Measurements from ENCODE around the gene SLC5A11. TPM values are rescaled to one million over a fixed set of nuclear protein-coding genes. Genes with fewer than 3 reads are reported as not detected.

SLC5A11 gene
- total and polyA plus RNA-seq, 4 donors = 0.15 to 4.1 (median 0.92) TPM

GRCh38 chr16:24852281-24852721, 6.5 kb downstream of the SLC5A11 start:
- no peak overlapping the region for H3K9ac ChIP-seq (ENCODE audit: low read depth in 1 of 2, low read length in 2 of 2)
- H3K27ac ChIP-seq (ENCODE audit: low read depth in 1 of 2, low read length in 2 of 2) = no peak overlapping the region
- WGBS = 86% methylated on average over 8 of the region's 8 CpGs
- H3K27me3 ChIP-seq (ENCODE audit: control insufficient read depth in 4 of 4, insufficient read depth in 4 of 4, low read length in 3 of 4) = no peaks in the 10 kb centered on the region
- H3K9me3 ChIP-seq (ENCODE audit: control insufficient read depth in 4 of 4, low read length in 3 of 4) = no peaks in the 10 kb centered on the region
- TF ChIP-seq NR2F2 (IDR thresholded peaks at IDR 0.05) (no peak), REST (IDR thresholded peaks at IDR 0.05) (no peak), HNF4A (conservative IDR thresholded peaks at IDR 0.05) (no peak), TAF1 (conservative IDR thresholded peaks at IDR 0.05) (no peak), FOXA2 (IDR thresholded peaks at IDR 0.05) (no peak), FOXA1 (IDR thresholded peaks at IDR 0.05) (no peak), SP1 (IDR thresholded peaks at IDR 0.05) (no peak), RXRA (IDR thresholded peaks at IDR 0.05) (no peak), JUND (IDR thresholded peaks at IDR 0.05) (no peak), GABPA (IDR thresholded peaks at IDR 0.05 in 1 of 2, conservative IDR thresholded peaks at IDR 0.05 in 1 of 2) (no peak), EGR1 (IDR thresholded peaks at IDR 0.05; ENCODE audit: low read depth in 2 of 2) (no peak), MAX (IDR thresholded peaks at IDR 0.05) (no peak), ZBTB33 (IDR thresholded peaks at IDR 0.05) (no peak), ATF3 (IDR thresholded peaks at IDR 0.05) (no peak), CTCF (IDR thresholded peaks at IDR 0.05; ENCODE audit: low read depth, low read length, missing input control) (no peak)
- no peaks in the 10 kb centered on the region for H3K4me1 ChIP-seq (ENCODE audit: control insufficient read depth in 4 of 4, insufficient read depth in 4 of 4, low read length in 3 of 4)
- H3K4me3 ChIP-seq (ENCODE audit: low read depth in 1 of 3, low read length in 3 of 3) = no peak overlapping the region
- no peaks in the 10 kb centered on the region for H3K36me3 ChIP-seq (ENCODE audit: control insufficient read depth in 4 of 4, insufficient read depth in 3 of 4, low read depth in 1 of 4, low read length in 3 of 4)
- no peak for DNase-seq (ENCODE audit: low spot score)

- Histone ChIP-seq H3K27me3 (ENCODE audit: control insufficient read depth in 4 of 4, insufficient read depth in 4 of 4, low read length in 3 of 4) (no peaks in the 10 kb centered on the region), H3K36me3 (ENCODE audit: control insufficient read depth in 4 of 4, insufficient read depth in 3 of 4, low read depth in 1 of 4, low read length in 3 of 4) (no peaks in the 10 kb centered on the region), H3K27ac (ENCODE audit: low read depth in 1 of 2, low read length in 2 of 2) (no peak overlapping the region), H3K4me1 (ENCODE audit: control insufficient read depth in 4 of 4, insufficient read depth in 4 of 4, low read length in 3 of 4) (no peaks in the 10 kb centered on the region), H3K4me3 (ENCODE audit: low read depth in 1 of 3, low read length in 3 of 3) (no peak overlapping the region), H3K9me3 (ENCODE audit: control insufficient read depth in 4 of 4, low read length in 3 of 4) (no peaks in the 10 kb centered on the region), H3K9ac (ENCODE audit: low read depth in 1 of 2, low read length in 2 of 2) (no peak overlapping the region)
- TF ChIP-seq CTCF (IDR thresholded peaks at IDR 0.05; ENCODE audit: low read depth, low read length, missing input control) = no peak
- no peak for TF ChIP-seq REST (IDR thresholded peaks at IDR 0.05)
- no peak for TF ChIP-seq JUND (IDR thresholded peaks at IDR 0.05)
- TF ChIP-seq MAX (IDR thresholded peaks at IDR 0.05) = no peak
- no peak for TF ChIP-seq EGR1 (IDR thresholded peaks at IDR 0.05; ENCODE audit: low read depth in 2 of 2)
- no peak for TF ChIP-seq SP1 (IDR thresholded peaks at IDR 0.05)
- no peak for DNase-seq (ENCODE audit: low spot score)
- 82% methylated on average over 8 of the region's 8 CpGs for WGBS
Observed at GRCh38 chr16:24853169-24853824, 7.5 kb downstream of the SLC5A11 start.

Measured in liver (tissue), 9 donors.